Left lobe of liver (tissue), 2 donors: Measurements from ENCODE around the gene VWA3B. TPM values are rescaled to one million over a fixed set of nuclear protein-coding genes. Genes with fewer than 3 reads are reported as not detected.
"Not testable (repeated sequence)": the region's sequence is repeated elsewhere in the genome, so short reads cannot be mapped to it uniquely, and the experiment has no call there.

Source experiments
- ATAC-seq: fragments of 200-7000 bp; cut with Tn5 transposase; one replicate; pipeline ENCODE4 v1.9.1; 2020; ENCODE audit warnings: mild to moderate bottlenecking, moderate library complexity
- DNase-seq: peaks from one replicate; pipeline ENCODE4 v3.0.0-alpha.2; 2020; ENCODE audit warnings: low spot score
- total RNA-seq: library from RNA; stranded (reverse); gene quantifications from one replicate; pipeline ENCODE4 v1.2.1, GENCODE V29; 2021
- donor health status: DM: no; HTN: no; CAD: no; lungs with moderate emphysema.
- donor health status: DM: no; HTN: yes; CAD: no.

The VWA3B gene
- total RNA-seq, 1 donor from 2014 or later = 0.18 TPM

- not testable (repeated sequence) for ATAC-seq, DNase-seq
These were observed 43.1 kb downstream of the VWA3B start for GRCh38 chr2:98130073-98130472.

DNA sequence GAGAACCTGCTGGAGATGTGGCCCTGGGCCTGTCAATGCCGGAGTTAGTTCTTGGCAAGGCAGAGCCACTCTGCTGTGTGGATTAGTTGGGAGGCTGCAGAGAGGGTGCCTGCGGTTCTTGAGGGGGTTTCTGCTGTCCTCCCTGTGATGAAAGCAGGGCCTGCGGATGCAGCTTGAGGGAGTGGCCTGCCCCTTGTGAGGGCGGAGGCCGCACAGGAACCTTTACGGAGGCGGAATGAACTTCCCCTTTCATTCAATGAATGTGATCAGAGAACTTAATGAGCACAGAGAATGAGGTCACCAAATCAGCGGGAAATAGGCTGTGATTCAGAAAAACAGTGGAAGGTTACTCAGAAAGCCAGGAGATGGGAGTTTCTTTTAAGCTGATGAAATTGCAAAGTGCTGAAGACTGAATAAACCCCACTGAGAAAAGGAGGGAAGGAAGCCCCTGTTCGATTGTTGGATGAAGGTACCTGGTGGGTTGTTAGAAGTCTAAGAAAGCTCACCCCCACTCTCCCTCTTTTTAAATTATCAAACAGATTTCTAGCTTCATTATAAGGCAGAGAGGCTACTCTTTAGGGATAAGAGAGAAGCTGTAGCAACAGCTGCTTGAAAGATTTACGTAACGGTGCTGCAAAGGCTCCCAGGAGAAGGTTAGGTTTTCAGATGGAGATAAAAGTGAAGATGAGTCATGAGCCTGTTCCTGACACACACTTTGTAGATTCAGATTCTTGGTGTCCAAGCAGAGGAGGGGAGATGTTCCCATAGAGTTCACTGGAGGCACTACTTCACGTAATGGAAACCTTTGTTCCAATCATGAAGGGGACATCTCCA is 47.4 kb downstream of the VWA3B start:
- no peak for ATAC-seq

DNA sequence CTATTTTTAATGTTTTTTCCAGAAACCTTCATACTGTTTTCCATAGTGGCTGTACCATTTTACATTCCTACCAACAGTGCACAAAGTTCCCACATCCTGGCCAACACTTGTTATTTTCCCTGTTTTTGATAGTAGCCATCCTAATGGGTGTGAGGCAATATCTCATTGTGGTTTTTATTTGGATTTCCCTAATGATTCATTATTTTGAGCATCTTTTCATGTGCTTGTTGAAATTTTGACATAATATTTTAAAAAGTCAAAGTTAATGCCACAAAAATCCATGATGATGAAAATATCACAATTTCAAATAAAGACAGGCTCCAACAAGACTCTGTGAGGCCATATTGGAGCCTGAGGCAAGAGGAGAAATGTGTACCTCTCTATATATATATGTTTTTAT is 50.2 kb downstream of the VWA3B start:
- no peak for DNase-seq
- ATAC-seq = no peak

More for the DNA sequence above, 47.4 kb downstream of the VWA3B start:
- DNase-seq = no peak

DNA sequence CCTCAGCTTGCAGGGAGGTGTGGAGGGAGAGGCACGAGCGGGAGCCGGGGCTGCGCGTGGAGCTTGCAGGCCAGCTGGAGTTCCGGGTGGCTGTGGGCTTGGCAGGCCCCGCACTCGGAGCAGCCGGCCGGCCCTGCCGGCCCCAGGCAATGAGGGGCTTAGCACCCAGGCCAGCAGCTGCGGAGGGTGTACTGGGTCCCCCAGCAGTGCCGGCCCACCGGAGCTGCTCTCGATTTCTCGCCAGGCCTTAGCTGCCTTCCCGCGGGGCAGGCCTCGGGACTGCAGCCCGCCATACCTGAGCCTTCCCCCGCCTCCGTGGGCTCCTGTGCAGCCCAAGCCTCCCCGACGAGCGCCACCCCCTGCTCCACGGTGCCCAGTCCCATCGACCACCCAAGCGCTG is 52.0 kb downstream of the VWA3B start:
- ATAC-seq = not testable (repeated sequence)

GRCh38 chr2:98140210-98140609 is 53.2 kb downstream of the VWA3B start:
- DNase-seq = no peak
- ATAC-seq = no peak

More for the DNA sequence above, 52.0 kb downstream of the VWA3B start:
- DNase-seq = not testable (repeated sequence)

- DNase-seq (no peak), ATAC-seq (no peak)
These were observed 55.3 kb downstream of the VWA3B start for GRCh38 chr2:98142106-98142791.

DNA sequence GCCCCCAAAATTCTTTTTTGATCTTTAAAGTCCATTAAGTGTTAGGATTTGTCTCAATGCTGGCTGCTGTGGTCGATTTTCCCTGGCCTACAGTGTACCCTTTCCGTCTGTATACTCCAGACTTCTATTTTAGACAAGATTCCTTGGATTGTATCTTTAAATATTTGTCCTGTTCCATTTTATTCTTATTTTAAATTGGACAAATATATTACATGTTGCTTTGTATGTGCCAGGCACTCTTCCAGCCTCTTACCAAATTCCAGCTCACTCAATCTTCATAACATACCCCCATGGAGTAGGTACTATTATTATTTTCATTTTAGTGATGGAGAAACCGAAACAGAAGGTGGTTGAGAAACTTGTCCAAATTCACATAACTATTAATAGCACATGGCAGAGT is 58.1 kb downstream of the VWA3B start:
- ATAC-seq = no peak
- no peak for DNase-seq

- DNase-seq, ATAC-seq: not testable (repeated sequence)
These were observed 60.9 kb downstream of the VWA3B start for GRCh38 chr2:98147900-98148299.

DNA sequence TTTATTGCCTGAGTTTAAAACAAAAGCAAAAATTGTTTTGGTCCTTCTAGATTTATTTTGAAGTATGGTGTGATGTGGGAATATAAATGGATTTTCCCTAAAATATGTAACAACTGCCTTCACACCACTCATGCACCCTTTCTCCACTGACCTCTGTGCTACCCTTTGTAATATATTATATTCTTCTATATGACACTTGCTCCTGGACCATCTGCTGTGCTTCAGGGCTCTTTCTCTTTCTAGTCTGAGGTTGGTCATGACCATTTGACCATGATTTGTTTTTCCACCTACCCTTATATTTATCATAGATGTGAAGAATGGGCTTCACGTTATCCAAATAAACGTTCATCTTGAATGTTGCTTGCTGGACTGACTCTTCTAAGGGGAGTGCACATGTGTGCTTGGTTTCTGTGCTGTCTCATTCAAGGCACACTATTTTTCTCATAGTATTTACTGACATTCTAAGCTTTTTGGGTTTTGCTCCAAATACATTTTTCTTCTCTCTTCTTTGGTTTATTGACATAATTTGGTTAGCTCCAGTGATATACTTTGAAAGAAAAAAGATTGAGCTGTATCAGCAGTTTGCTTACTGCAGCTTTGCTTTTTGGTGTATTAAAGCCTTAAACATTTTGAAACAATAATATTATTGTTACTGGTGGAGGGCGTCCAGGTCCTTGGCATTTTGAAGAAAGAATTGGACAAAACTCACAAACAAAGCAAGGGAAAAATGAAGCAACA is 61.8 kb downstream of the VWA3B start:
- no peak for DNase-seq
- peak; percentile 11 for ATAC-seq

DNA sequence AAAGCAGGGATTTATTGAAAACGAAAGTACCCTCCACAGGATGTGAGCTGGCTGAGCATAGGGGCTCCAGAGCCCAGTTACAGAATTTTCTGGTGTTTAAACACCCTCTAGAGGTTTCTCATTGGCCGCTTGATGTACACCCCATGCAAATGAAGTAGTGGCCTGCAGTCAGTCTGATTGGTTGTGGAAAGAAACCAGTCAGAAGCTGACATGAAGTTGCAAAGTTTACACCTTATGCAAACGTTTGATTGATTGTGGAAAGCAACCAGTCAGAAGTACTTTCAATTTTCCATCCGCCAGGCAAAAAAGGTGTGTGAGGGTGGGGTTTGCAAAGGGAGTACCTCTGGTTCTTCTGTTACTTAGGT is 62.3 kb downstream of the VWA3B start:
- ATAC-seq (peak; percentile 95), DNase-seq (peak; percentile 59)

GRCh38 chr2:98153481-98153880 is 66.5 kb downstream of the VWA3B start:
- ATAC-seq (no peak), DNase-seq (no peak)

DNA sequence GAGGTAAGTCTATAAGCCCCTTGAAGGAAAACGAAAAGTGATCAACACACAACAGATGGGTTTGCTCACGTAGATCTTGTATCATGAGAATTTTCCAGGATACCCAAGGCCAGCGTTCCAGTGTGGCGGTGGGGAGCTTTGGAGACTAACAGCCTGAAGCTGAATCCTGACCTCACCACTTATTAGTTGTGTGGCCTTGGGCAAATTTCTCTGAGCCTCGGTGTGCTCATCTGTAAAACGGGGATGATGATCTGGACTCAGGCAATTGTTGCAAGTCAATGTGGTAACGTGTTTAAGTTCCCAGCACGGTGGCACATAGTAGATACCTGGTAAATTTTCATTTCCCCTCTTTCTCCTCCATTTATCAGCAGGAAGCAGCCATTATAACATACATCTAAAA is 68.3 kb downstream of the VWA3B start:
- DNase-seq (no peak), ATAC-seq (no peak)

DNA sequence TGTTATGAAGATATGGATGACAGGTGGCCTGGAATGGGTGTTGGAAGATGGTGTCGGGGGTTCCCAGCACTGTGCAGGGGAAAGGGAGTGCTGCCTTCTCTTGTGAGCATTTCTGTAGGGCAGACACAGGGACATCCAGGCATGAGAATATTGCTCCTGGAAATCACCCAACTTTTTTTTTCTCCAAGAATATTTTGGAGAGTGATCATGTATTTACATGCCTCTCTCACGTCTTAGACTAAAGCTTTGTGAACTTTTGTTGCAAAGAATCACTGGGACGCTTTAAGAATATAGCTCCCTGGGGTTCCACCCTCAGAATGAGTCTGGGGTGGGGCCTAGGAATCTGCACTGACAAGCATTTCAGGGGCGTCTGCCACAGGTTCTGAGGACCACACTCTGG is 68.7 kb downstream of the VWA3B start:
- ATAC-seq (no peak), DNase-seq (no peak)

DNA sequence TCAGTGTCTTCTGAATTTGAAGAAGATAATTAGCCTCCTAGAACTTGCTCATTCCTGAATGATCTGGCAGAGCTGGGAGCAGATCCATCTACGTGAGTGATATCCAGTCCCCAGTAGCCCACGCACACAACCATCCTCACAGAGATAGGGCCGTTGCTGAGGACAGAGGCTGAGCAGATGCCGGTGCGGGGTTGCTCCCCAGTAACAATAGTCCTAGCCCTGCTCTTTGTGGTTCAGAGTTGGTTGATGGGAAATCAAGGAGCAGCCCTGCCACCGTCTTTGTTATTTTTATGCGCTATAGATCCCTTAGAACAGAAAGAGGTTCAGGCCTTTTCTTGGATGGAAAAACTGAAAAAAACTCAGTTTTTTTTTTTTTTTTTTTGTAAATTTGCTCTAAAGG is 69.3 kb downstream of the VWA3B start:
- ATAC-seq = no peak
- no peak for DNase-seq

- DNase-seq (no peak), ATAC-seq (no peak)
These were observed 70.6 kb downstream of the VWA3B start for GRCh38 chr2:98157557-98157956.

GRCh38 chr2:98158305-98158704 is 71.3 kb downstream of the VWA3B start:
- DNase-seq (no peak), ATAC-seq (no peak)

GRCh38 chr2:98160554-98160953 is 73.6 kb downstream of the VWA3B start:
- DNase-seq (no peak), ATAC-seq (no peak)

GRCh38 chr2:98161186-98161585 is 74.2 kb downstream of the VWA3B start:
- ATAC-seq (no peak), DNase-seq (no peak)

DNA sequence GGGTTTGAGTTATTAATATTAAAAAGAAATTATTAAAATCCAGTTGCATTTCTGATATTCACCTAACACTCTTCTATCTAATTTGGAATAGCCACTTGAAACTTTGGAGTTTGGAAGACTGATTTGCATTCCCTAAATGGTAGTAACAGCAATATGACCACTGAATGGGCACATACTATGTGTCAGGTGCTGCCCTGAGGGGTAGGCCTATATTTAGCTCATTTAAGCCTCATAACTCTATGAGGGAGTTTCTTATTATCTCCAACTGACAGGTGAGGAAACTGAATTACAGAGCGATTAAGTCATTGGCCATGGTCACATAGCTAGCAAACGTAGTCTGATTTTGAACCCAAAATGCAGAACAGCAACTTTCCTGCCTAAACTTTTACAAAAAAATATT is 77.3 kb downstream of the VWA3B start:
- ATAC-seq (no peak), DNase-seq (no peak)

DNA sequence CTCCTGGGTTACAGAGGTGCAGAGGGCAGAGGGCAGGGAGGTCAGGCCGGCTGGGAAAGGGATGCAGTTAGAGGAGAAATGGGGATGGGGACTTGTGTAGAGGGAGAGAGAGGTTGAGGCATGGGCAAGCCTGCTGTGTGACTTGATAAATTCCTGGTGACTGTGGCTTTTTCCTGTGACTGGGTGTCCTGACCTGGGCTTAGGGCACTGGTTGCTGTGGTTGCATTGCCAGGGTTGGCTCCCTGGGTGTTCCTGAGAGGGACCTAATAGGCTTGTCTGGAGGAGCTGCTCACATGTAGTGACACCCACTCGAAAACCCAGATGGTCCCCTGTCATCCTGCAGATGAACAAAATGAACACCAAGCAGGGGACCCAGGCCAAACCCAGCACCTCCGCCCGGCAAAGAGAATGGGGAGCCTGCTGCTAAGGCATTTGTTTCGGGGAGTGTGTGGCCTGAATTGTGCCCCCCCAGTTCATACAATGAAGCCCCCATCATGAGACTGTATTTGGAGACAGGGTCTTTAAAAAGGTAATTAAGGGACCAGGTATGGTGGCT is 78.6 kb downstream of the VWA3B start:
- no peak for ATAC-seq

GRCh38 chr2:98167916-98168315 is 80.9 kb downstream of the VWA3B start:
- no peak for ATAC-seq

More for the DNA sequence above, 78.6 kb downstream of the VWA3B start:
- no peak for DNase-seq

More at GRCh38 chr2:98167916-98168315, 80.9 kb downstream of the VWA3B start:
- DNase-seq = no peak
